Keratinocyte (primary cell): Measurements from ENCODE around the gene C11orf86. TPM values are rescaled to one million over a fixed set of nuclear protein-coding genes. Genes with fewer than 3 reads are reported as not detected.

Source experiments
- DNase-seq: peaks from one replicate; pipeline ENCODE4 v3.0.0-alpha.2; 2011; ENCODE audit warnings: low read depth, missing footprints, low spot score
- FAIRE-seq: peaks from 2 replicates; lab custom pipeline; 2011; peaks lifted over from hg19 to GRCh38; lab: Jason Lieb, UNC
- H2AFZ ChIP-seq: 2 replicates; pipeline ENCODE4 v1.6.0; 2012; ENCODE audit warnings: low read length, control low read depth, inconsistent platforms; ENCODE audit not compliant: control insufficient read depth
- H3K27ac ChIP-seq: 2 replicates; pipeline ENCODE4 v1.5.1; 2011; ENCODE audit warnings: low read length; ENCODE audit not compliant: control insufficient read depth, insufficient read depth
- H3K27me3 ChIP-seq: 3 replicates; pipeline ENCODE4 v1.6.0; 2011; ENCODE audit warnings: low read length; ENCODE audit not compliant: control insufficient read depth, insufficient read depth; ENCODE audit errors: extremely low read depth
- H3K36me3 ChIP-seq, 2 experiments: 2 replicates in 1 of 2; 3 replicates in 1 of 2; pipeline ENCODE4 v1.5.1; 2011; ENCODE audit warnings: low read length in 2 of 2, mild to moderate bottlenecking in 1 of 2; ENCODE audit not compliant: control insufficient read depth in 2 of 2, insufficient read depth in 2 of 2; ENCODE audit errors: extremely low read depth in 1 of 2
- H3K4me1 ChIP-seq: 3 replicates; pipeline ENCODE4 v1.5.1; 2011; ENCODE audit warnings: low read length; ENCODE audit not compliant: control insufficient read depth, insufficient read depth; ENCODE audit errors: extremely low read depth
- H3K4me2 ChIP-seq: 3 replicates; pipeline ENCODE4 v1.6.0; 2011; ENCODE audit warnings: low read depth, low read length; ENCODE audit not compliant: control insufficient read depth, insufficient read depth; ENCODE audit errors: extremely low read depth
- H3K4me3 ChIP-seq, 3 experiments: fragments of 200-600 bp in 1 of 3; sonication (generic) in 1 of 3; 2 replicates in 2 of 3; 3 replicates in 1 of 3; pipeline ENCODE4 v1.5.1; 2011 to 2016; ENCODE audit warnings: low read length in 3 of 3, mild to moderate bottlenecking in 3 of 3, control low read depth in 2 of 3, inconsistent platforms in 1 of 3, low read depth in 1 of 3, mixed read lengths in 1 of 3, mixed run types in 1 of 3, moderate library complexity in 1 of 3; ENCODE audit not compliant: control insufficient read depth in 2 of 3, insufficient read depth in 2 of 3; ENCODE audit errors: extremely low read depth in 1 of 3
- H3K79me2 ChIP-seq: 2 replicates; pipeline ENCODE4 v1.6.0; 2012; ENCODE audit warnings: low read length; ENCODE audit not compliant: control insufficient read depth, insufficient read depth
- H3K9ac ChIP-seq: 3 replicates; pipeline ENCODE4 v1.6.0; 2011; ENCODE audit warnings: low read length; ENCODE audit not compliant: control insufficient read depth, insufficient read depth; ENCODE audit errors: extremely low read depth
- H3K9me1 ChIP-seq: 3 replicates; pipeline ENCODE4 v1.6.0; 2011; ENCODE audit warnings: low read length; ENCODE audit not compliant: control insufficient read depth, insufficient read depth; ENCODE audit errors: extremely low read depth
- H3K9me3 ChIP-seq: 2 replicates; pipeline ENCODE4 v1.5.1; 2012; ENCODE audit warnings: low read depth, low read length; ENCODE audit not compliant: control insufficient read depth
- H4K20me1 ChIP-seq: 3 replicates; pipeline ENCODE4 v1.6.0; 2011; ENCODE audit warnings: low read length; ENCODE audit not compliant: control insufficient read depth, insufficient read depth; ENCODE audit errors: extremely low read depth
- EZH2 ChIP-seq: IDR thresholded peaks from one replicate; pipeline ENCODE4 v1.6.1; 2012; ENCODE audit warnings: inconsistent platforms, mild to moderate bottlenecking, low read length, moderate library complexity
- dilution Hi-C: fragments of 300-500 bp; cut with MboI; formaldehyde crosslinking; loops from one replicate; pipeline ENCODE4 v1.7.0; 2020; ENCODE audit warnings: low sequenced_read_pairs; ENCODE audit not compliant: extremely low pct_ligation_motif_present
- polyA plus RNA-seq, 5 experiments: library from polyadenylated mRNA; depleted of rRNA in 3 of 5; stranded (reverse) in 3 of 5; stranded (forward) in 1 of 5; unstranded in 1 of 5; fragments of >200 nt; gene quantifications; 1 replicate in 1 of 5; 2 replicates in 3 of 5; 3 replicates in 1 of 5; pipeline versions ENCODE4 v1.2.1 to v1.2.3, GENCODE V29; 2011 to 2012; ENCODE audit warnings: missing spikeins in 2 of 5, low read depth in 1 of 5, low replicate concordance in 1 of 5
- TF ChIP-seq, protein P1 (sequence below), 3 experiments: IDR thresholded peaks in 1 of 3; conservative IDR thresholded peaks in 1 of 3; optimal IDR thresholded peaks in 1 of 3; 2 replicates in 2 of 3; 3 replicates in 1 of 3; pipeline versions ENCODE3 to v1.5.1; 2011; ENCODE audit warnings: low read length in 3 of 3, mild to moderate bottlenecking in 3 of 3, moderate library complexity in 2 of 3, control low read depth in 1 of 3, inconsistent platforms in 1 of 3; ENCODE audit not compliant: insufficient read depth in 2 of 3; ENCODE audit errors: extremely low read depth in 1 of 3

C11orf86 gene
- polyA plus RNA-seq, 1 donor (not counting 4 experiments of a cell fraction or from before 2014, with no cell fraction given) = not detected

DNA sequence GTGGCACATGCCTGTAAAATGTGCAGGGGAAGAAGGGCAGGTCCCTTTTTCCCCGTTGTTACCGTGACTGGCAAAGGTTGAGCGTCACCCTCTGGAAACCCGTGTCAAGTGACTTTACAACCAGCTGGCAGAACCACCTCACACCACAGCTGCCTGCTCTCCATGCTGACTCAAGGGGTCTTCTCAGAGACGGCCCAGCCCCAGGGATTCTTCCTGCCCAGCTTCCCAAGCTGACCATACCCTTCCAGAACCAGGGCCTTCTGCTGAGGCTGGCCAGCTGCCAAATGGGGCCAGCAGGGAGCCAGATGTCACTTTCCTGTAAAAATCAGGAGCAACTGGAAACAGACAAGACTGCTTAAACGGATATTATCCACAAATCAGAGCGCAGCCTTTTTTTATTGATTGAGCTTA, 23.2 kb upstream of the C11orf86 start:
- no peak overlapping the region for H3K4me2 ChIP-seq
- no peak overlapping the region for H2AFZ ChIP-seq
- TF ChIP-seq, protein P1, sequence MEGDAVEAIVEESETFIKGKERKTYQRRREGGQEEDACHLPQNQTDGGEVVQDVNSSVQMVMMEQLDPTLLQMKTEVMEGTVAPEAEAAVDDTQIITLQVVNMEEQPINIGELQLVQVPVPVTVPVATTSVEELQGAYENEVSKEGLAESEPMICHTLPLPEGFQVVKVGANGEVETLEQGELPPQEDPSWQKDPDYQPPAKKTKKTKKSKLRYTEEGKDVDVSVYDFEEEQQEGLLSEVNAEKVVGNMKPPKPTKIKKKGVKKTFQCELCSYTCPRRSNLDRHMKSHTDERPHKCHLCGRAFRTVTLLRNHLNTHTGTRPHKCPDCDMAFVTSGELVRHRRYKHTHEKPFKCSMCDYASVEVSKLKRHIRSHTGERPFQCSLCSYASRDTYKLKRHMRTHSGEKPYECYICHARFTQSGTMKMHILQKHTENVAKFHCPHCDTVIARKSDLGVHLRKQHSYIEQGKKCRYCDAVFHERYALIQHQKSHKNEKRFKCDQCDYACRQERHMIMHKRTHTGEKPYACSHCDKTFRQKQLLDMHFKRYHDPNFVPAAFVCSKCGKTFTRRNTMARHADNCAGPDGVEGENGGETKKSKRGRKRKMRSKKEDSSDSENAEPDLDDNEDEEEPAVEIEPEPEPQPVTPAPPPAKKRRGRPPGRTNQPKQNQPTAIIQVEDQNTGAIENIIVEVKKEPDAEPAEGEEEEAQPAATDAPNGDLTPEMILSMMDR (optimal IDR thresholded peaks at IDR 0.05 in 1 of 3, IDR thresholded peaks at IDR 0.05 in 1 of 3, conservative IDR thresholded peaks at IDR 0.05 in 1 of 3; ENCODE audit: extremely low read depth in 1 of 3, insufficient read depth in 2 of 3, low read length in 3 of 3) = no peak
- no peak for TF ChIP-seq EZH2
- no peak overlapping the region for H3K4me3 ChIP-seq
- peaks cover 9% of the 10 kb centered on the region for H3K4me1 ChIP-seq
- H3K9me3 ChIP-seq = no peaks in the 10 kb centered on the region
- H3K79me2 ChIP-seq = no peaks in the 10 kb centered on the region
- no peaks in the 10 kb centered on the region for H3K9me1 ChIP-seq
- H3K27ac ChIP-seq = no peak overlapping the region
- H3K27me3 ChIP-seq = no peaks in the 10 kb centered on the region
- dilution Hi-C loops = no loop called here
- peaks cover 2% of the 10 kb centered on the region for H4K20me1 ChIP-seq
- H3K9ac ChIP-seq = no peak overlapping the region
- DNase-seq (no peak), FAIRE-seq (no peak)
- peaks cover 0 to 5% of the 10 kb centered on the region in 2 experiments for H3K36me3 ChIP-seq

DNA sequence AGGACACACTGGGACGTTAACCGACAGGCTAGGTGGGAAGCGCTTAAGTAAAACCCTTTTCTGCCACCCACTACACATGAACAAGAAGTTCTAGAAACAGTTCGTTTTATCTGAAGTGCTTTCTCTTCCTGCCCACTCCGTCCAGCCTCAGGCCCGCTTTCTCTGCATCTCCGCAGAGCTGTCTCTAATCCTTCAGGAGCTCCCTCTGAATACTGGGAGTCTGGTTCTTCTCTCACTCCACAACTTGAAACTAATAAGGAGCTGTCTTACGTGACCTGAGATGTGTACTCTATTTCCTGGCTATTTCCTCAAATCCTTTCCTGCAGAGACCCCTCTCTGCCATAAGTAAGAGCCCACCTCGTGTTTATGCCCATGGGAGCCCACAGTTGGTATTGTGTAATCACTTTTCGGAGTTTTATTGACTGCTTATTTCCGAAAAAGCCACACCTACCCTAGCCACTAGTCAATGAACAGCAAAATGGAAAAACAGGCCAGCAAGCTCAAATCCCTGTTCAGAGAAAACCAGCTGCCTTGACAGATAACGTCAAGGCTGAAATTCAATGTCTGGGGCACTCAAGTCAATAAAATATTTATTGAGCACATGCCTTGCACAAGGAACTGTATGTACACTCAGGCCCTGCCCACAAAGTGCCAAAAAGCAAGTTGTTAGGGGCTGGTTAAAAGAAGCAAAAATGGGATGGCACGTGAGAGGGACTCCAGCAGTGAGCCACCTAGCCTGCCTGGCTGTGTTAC, 21.8 kb upstream of the C11orf86 start:
- H3K4me2 ChIP-seq = no peak overlapping the region
- H3K27ac ChIP-seq = no peak overlapping the region
- H3K36me3 ChIP-seq = peaks cover 0 to 5% of the 10 kb centered on the region in 2 experiments
- no peaks in the 10 kb centered on the region for H3K9me1 ChIP-seq
- H4K20me1 ChIP-seq = peaks cover 2% of the 10 kb centered on the region
- peaks cover 18% of the 10 kb centered on the region for H3K4me1 ChIP-seq
- no peaks in the 10 kb centered on the region for H3K27me3 ChIP-seq
- DNase-seq (no peak), FAIRE-seq (no peak)
- no peak overlapping the region for H2AFZ ChIP-seq
- H3K79me2 ChIP-seq = no peaks in the 10 kb centered on the region
- dilution Hi-C loops = no loop called here
- H3K4me3 ChIP-seq = no peak overlapping the region
- H3K9ac ChIP-seq = no peak overlapping the region
- no peaks in the 10 kb centered on the region for H3K9me3 ChIP-seq
- no peak for TF ChIP-seq EZH2
- TF ChIP-seq, protein P1 (optimal IDR thresholded peaks at IDR 0.05 in 1 of 3, IDR thresholded peaks at IDR 0.05 in 1 of 3, conservative IDR thresholded peaks at IDR 0.05 in 1 of 3; ENCODE audit: extremely low read depth in 1 of 3, insufficient read depth in 2 of 3, low read length in 3 of 3) = no peak
